ENCODE results near the gene ADAM12. TPM values are rescaled to one million over a fixed set of nuclear protein-coding genes. Genes with fewer than 3 reads are reported as not detected.

ADAM12 gene
- polyA plus RNA-seq, 12 donors = 15.2 to 33.9 (median 21.8) TPM; not detected in 1

DNA sequence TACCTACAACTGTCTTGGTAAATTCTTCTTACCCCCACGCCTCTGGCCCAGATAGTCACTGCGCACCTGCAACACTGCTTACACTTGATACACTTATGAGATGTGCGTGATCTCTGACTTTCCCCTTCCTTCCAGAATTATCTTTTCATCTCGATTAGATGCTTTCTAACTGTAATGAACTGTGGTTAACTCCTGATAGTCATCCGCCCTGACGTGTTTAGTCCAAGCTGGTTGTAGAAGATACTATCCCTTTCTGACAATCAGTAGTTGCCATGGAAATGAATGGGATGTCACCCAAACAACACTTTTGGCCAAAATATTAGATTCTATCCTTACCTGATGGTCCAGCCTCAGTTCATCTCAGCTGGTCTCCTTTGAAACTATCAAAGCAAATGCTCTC, 241.5 kb downstream of the ADAM12 start:
- DNase-seq = no peak

DNA sequence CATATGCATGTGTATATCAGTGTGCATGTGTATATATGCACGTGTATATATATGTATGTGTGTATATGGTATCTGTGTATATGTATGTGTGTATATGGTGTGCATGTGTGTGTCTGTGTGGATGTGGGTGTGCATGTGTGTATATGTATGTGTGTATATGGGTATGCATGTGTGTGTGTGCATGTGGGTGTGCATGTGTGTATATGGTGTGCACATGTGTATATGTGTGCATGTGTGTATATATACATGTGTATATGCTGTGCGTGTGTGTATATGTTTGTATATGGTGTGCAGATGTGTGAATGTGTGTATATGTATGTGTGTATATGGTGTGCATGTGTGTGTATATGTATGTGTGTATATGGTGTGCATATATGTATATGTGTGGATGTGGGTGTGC, 245.2 kb downstream of the ADAM12 start:
- no peak for DNase-seq

GRCh38 chr10:126140746-126141273, 247.5 kb downstream of the ADAM12 start:
- no peak for DNase-seq

- no peak for DNase-seq
Observed at GRCh38 chr10:126137562-126138221, 250.6 kb downstream of the ADAM12 start.

DNA sequence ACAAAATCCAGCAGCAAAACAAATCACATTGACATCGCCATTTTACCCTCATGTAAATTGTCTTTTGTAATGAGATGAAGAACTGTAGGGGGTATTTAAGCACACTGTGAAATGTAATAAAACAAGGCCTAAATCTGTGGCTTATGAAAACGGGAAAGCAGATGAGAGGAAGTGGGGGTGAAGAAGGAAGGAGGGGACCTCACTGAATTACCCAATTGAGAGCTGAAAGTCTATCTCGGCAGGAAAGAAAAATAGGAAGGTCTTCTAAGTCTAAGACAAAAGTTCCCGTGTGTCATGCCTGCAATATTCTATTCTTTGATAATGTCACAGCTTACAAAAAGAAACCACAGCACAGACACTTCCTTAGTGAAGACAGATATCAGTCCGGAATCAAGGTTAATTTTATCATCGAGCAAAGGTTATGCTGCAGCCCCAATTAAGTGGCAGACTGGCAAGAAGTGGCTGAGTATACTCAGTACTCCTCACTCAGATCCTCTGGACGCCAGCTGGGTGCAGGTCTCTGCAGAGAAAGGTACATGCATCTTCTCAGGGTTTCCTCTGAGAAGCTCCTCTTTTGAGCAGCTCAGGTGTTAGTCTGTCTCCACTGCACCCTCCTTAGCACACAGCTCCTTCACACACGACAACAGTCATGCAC, 252.2 kb downstream of the ADAM12 start:
- DNase-seq = no peak

- DNase-seq = no peak
Observed at GRCh38 chr10:126135177-126135576, 253.1 kb downstream of the ADAM12 start.

DNA sequence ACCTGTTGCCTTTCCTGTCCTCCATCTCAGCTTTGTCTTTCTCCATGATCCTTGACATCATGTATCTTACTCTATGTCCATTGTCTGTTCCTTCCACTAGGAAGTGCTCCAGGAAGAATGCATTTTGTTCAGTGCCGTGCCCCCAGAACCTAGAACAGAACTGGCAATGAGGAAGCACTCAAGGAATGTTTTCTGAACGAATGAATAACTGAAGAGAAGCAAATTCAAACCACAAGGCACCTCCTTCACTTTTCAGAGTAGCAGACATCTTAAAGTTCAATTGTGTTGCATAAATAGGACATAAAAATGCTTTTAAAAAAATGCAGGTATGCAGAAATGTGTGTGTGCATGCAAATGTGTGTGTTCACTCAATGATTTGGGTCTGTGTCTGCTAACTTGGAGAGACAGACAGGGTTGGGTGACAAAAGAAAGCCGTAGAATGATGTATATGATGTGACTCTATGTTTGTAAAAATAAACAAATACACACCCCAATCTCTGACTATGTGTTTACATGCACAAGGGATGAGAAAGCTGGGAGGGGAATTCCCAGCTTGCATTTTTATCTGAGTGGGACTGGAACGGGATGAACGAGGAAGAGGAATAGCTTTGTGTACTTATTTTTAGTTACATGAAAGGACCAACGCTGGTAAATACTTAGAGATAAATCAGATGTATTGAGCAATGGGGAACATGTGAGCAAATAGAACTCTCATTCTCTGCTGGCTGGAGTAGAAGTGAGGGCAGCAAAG, 254.2 kb downstream of the ADAM12 start:
- DNase-seq = no peak

GRCh38 chr10:126133082-126133620, 255.1 kb downstream of the ADAM12 start:
- DNase-seq = no peak

- DNase-seq = no peak
Observed at GRCh38 chr10:126131341-126131740, 256.9 kb downstream of the ADAM12 start.

GRCh38 chr10:126130271-126130710, 258.0 kb downstream of the ADAM12 start:
- DNase-seq = no peak

GRCh38 chr10:126129026-126129425, 259.3 kb downstream of the ADAM12 start:
- DNase-seq = no peak

DNA sequence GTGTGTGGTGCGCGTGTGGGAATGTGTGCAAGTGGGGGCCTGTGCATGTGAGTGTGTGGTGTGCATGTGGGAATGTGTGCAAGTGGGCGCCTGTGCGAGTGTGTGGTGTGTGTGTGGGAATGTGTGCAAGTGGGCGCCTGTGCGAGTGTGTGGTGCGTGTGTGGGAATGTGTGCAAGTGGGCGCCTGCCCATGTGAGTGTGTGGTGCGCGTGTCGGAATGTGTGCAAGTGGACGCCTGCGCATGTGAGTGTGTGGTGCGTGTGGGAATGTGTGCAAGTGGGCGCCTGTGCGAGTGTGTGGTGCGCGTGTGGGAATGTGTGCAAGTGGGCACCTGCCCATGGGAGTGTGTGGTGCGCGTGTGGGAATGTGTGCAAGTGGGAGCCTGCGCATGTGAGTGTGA, 259.7 kb downstream of the ADAM12 start:
- DNase-seq = no peak

DNA sequence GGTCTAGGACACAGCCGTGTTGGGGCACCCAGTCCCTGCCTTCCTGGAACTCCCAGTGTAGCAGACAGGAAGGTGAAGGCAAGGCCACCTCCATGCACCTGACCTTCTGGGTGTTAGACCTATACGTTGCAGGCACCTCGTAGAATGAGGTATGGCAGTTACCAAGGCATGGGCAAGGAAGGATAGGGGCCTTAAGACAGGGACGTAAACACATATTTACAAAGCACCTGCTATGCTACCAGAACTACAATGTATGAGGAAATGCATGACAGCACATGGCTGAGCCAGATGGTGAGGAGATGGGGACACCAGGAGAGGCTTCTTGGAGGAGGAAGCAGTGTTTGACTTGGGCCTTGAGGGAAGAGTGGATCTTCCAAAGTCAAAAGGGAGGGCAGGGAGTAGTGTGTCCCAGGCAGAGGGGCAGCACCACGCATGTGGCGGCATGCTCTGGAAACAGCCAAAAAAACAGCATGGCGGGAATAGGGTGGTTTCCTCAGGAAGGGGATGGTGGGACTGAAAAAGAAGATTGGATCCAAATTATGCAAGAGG, 260.7 kb downstream of the ADAM12 start:
- no peak for DNase-seq

- DNase-seq = no peak
Observed at GRCh38 chr10:126126866-126127265, 261.4 kb downstream of the ADAM12 start.

DNA sequence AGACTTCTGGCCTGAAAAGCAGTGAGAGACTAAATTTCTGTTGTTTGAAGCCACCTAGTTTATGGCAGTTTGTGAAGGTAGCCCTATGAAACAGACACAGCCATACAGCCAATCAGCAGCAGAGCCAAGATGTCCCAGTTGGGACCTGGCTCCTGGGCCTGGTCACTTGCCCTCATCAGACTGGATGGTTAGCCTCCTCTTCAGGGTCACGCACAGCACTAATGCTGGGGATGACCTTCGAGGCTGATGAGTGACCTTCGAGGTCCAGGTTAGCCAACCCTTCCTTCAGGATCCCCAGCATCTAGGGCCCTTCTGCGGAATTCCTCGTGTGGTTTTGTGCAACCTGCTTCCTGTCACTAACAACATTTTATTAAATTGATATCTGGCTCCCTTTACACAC, 262.3 kb downstream of the ADAM12 start:
- DNase-seq = no peak

DNA sequence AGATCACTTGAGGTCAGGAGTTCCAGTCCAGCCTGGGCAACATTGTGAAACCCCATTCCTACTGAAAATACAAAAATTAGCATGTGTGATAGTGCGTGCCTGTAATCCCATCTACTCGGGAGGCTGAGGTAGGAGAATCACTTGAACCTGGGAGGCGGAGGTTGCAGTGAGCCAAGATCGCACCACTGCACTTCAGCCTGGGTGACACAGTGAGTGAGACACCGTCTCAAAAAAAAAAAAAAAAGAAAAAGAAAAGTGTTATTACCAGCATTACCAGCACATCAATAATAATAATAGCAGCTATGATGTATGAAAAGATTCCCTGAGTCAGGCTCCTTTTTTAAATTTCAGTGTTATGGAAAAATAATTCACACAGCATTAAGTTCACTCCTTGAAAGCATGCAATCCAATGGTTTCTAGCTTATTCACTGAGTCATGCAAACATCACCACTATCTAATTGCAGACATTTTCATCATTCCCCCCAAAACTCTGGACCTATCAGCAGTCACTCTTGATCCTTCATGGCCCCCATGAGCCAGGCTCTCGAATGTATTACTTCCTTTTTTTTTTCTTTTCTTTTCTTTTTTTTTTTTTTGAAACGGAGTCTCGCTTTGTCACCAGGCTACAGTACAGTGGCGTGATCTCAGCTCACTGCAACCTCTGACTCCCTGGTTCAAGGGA, 263.5 kb downstream of the ADAM12 start:
- no peak for DNase-seq

- DNase-seq = no peak
Observed at GRCh38 chr10:126124046-126124445, 264.2 kb downstream of the ADAM12 start.

DNA sequence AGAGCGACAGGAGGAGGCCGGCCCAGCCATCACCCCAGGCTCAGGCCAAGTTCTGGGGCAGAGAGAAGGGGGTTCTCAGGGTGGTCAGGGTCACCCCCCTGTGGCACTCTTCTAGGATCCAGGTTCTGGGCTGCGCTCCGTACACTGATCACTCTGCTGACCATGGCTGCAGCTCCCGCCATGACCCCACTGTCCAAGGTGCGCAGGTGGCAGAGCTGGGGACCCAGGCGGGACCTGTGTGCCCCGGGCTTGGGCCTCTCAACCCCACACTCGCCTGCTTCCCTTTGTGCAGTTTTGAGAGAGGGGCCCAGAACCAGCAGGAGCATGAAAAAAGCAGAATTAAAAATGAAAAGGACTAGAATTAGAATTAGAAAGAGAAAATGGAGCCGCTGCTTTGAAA, 264.8 kb downstream of the ADAM12 start:
- no peak for DNase-seq

DNA sequence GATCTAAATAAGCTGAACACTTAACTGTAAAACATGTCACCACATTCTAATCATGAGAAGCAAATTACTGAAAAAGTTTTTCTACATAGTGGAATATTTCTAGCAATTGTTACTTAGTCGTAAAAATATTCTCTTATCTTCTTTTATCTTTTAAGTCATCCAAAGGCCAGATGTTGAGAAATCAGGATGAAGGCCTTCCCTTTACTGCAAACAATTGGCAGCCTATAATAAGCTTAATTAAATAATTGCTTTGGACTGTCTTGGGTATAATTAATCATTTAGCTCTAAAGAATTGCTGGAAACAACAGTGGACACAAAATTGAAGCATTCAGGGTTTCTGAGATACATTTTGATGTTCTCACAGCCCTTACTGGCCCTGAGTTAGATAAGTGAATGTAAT, 265.4 kb downstream of the ADAM12 start:
- no peak for DNase-seq

- DNase-seq = no peak
Observed at GRCh38 chr10:126119599-126119998, 268.7 kb downstream of the ADAM12 start.

- no peak for DNase-seq
Observed at GRCh38 chr10:126118476-126118875, 269.8 kb downstream of the ADAM12 start.

GRCh38 chr10:126117196-126117595, 271.1 kb downstream of the ADAM12 start:
- DNase-seq = no peak
